SK-N-SH treated with all-trans-retinoic acid at 6 μM for 48 hours (cell line): ENCODE results near the gene TIMM50.

Source experiments
- ATAC-seq: fragments of 200-7000 bp; cut with Tn5 transposase; 3 replicates; pipeline ENCODE4 v1.9.1; 2020; ENCODE audit warnings: mild to moderate bottlenecking, moderate library complexity
- BACH2 ChIP-seq: fragments of 250-450 bp; sonication (Bioruptor Pico); IDR thresholded peaks from 2 replicates; pipeline ENCODE4 v1.9.0; 2021; ENCODE audit warnings: mild to moderate bottlenecking, borderline replicate concordance
- ESRRG ChIP-seq: fragments of 250-450 bp; sonication (Bioruptor Pico); IDR thresholded peaks from 2 replicates; pipeline ENCODE4 v1.6.1; 2021; ENCODE audit warnings: mild to moderate bottlenecking
- GLIS3 ChIP-seq: fragments of 250-450 bp; sonication (Bioruptor Pico); IDR thresholded peaks from 2 replicates; pipeline ENCODE4 v1.5.0; 2020; ENCODE audit warnings: mild to moderate bottlenecking, moderate library complexity
- ISL1 ChIP-seq: fragments of 250-450 bp; sonication (Bioruptor Pico); IDR thresholded peaks from 2 replicates; pipeline ENCODE4 v2.1.2; 2022; ENCODE audit warnings: mild to moderate bottlenecking, moderate library complexity
- OSR1 ChIP-seq: fragments of 250-450 bp; sonication (Bioruptor Pico); IDR thresholded peaks from 2 replicates; pipeline ENCODE4 v1.8.0; 2022; ENCODE audit warnings: moderate library complexity, mild to moderate bottlenecking, inconsistent platforms
- PPARA ChIP-seq: fragments of 250-450 bp; sonication (Bioruptor Pico); IDR thresholded peaks from 2 replicates; pipeline ENCODE4 v1.5.0; 2020; ENCODE audit warnings: mild to moderate bottlenecking, borderline replicate concordance
- RARB ChIP-seq: fragments of 250-450 bp; sonication (Bioruptor Pico); IDR thresholded peaks from 2 replicates; pipeline ENCODE4 v1.8.0; 2021; ENCODE audit warnings: mild to moderate bottlenecking, moderate library complexity
- SNAI2 ChIP-seq: fragments of 250-450 bp; sonication (Bioruptor Pico); IDR thresholded peaks from 2 replicates; pipeline ENCODE4 v1.5.0; 2020; ENCODE audit warnings: mild to moderate bottlenecking, moderate library complexity
- TCF4 ChIP-seq: fragments of 250-450 bp; sonication (Bioruptor Pico); IDR thresholded peaks from 2 replicates; pipeline ENCODE4 v1.8.0; 2021; ENCODE audit warnings: mild to moderate bottlenecking, moderate library complexity, borderline replicate concordance
- TOX ChIP-seq: fragments of 250-450 bp; sonication (Bioruptor Pico); IDR thresholded peaks from 2 replicates; pipeline ENCODE4 v1.8.0; 2021; ENCODE audit warnings: mild to moderate bottlenecking, moderate library complexity, borderline replicate concordance
- ZNF8 ChIP-seq: fragments of 450-650 bp; formaldehyde crosslinking; IDR thresholded peaks from 2 replicates; pipeline ENCODE4 v1.5.0; 2020; ENCODE audit warnings: mild to moderate bottlenecking, moderate library complexity
- TF ChIP-seq, protein P1 (sequence below): fragments of 250-450 bp; sonication (Bioruptor Pico); IDR thresholded peaks from 2 replicates; pipeline ENCODE4 v1.8.0; 2021; ENCODE audit warnings: low read depth, mild to moderate bottlenecking, moderate library complexity, borderline replicate concordance
- TF ChIP-seq, protein P2 (sequence below): fragments of 250-450 bp; sonication (Bioruptor Pico); IDR thresholded peaks from 2 replicates; pipeline ENCODE4 v1.8.0; 2020; ENCODE audit warnings: mild to moderate bottlenecking, moderate library complexity, borderline replicate concordance
- TF ChIP-seq, protein P3 (sequence below): fragments of 250-450 bp; sonication (Bioruptor Pico); IDR thresholded peaks from 2 replicates; pipeline ENCODE4 v1.5.0; 2020; ENCODE audit warnings: mild to moderate bottlenecking, moderate library complexity
- TF ChIP-seq, protein P4 (sequence below): fragments of 250-450 bp; sonication (Bioruptor Pico); IDR thresholded peaks from 2 replicates; pipeline ENCODE4 v1.5.1; 2021; ENCODE audit warnings: mild to moderate bottlenecking, moderate library complexity
- TF ChIP-seq, protein P5 (sequence below): fragments of 250-450 bp; sonication (Bioruptor Pico); IDR thresholded peaks from 2 replicates; pipeline ENCODE4 v1.5.1; 2020; ENCODE audit warnings: low read depth, mild to moderate bottlenecking, moderate library complexity

The TIMM50 gene

DNA sequence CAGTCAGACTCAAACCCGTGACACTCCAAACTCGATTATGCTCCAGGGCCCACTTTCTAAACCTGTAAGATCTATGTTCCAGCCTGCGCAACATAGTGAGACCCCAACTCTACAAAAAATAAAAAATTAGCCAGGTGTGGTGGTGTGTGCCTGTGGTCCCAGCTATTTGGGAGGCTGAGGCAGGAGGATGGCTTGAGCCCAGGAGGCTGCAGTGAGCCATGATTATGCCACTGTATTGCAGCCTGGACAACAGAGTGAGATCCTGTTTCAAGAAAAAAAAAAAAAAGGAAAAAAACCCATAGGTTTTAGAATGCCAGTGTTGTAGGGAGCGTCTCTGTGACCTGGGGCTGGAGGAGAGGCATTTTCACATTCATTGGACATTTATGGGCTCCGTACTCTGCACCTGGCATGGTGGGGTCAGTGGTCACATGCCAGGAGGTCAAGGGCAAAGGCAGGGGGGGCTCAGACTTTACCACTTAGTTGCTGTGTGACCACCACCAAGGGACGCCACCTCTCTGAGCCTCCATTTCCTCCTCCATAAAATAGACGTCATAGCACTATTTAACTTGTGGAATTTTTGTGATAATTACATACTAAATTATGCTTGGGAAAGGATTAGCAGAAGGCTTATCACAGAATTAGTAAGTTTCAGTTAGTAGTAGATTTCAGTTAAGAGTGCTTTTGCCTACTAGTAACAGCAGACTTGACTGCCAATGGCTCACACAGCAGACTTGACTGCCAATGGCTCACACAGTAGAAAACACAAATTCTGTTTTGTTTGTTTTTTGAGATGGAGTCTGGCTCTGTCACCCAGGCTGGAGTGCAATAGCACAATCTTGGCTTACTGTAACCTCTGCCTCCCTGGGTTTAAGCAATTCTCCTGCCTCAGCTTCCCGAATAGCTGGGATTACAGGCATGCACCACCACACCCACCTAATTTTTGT is 40.2 kb downstream of the TIMM50 start:
- TF ChIP-seq, protein P1, sequence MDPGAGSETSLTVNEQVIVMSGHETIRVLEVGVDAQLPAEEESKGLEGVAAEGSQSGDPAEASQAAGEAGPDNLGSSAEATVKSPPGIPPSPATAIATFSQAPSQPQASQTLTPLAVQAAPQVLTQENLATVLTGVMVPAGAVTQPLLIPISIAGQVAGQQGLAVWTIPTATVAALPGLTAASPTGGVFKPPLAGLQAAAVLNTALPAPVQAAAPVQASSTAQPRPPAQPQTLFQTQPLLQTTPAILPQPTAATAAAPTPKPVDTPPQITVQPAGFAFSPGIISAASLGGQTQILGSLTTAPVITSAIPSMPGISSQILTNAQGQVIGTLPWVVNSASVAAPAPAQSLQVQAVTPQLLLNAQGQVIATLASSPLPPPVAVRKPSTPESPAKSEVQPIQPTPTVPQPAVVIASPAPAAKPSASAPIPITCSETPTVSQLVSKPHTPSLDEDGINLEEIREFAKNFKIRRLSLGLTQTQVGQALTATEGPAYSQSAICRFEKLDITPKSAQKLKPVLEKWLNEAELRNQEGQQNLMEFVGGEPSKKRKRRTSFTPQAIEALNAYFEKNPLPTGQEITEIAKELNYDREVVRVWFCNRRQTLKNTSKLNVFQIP (CRISPR knock-in tag), result no peak
- TF ChIP-seq, protein P2, sequence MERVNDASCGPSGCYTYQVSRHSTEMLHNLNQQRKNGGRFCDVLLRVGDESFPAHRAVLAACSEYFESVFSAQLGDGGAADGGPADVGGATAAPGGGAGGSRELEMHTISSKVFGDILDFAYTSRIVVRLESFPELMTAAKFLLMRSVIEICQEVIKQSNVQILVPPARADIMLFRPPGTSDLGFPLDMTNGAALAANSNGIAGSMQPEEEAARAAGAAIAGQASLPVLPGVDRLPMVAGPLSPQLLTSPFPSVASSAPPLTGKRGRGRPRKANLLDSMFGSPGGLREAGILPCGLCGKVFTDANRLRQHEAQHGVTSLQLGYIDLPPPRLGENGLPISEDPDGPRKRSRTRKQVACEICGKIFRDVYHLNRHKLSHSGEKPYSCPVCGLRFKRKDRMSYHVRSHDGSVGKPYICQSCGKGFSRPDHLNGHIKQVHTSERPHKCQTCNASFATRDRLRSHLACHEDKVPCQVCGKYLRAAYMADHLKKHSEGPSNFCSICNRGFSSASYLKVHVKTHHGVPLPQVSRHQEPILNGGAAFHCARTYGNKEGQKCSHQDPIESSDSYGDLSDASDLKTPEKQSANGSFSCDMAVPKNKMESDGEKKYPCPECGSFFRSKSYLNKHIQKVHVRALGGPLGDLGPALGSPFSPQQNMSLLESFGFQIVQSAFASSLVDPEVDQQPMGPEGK (CRISPR knock-in tag), result no peak
- TF ChIP-seq OSR1 (CRISPR knock-in tag) (no peak), SNAI2 (CRISPR knock-in tag) (no peak), ZNF8 (CRISPR knock-in tag) (no peak), ISL1 (CRISPR knock-in tag) (no peak), TCF4 (CRISPR knock-in tag) (no peak), GLIS3 (CRISPR knock-in tag) (no peak), ESRRG (CRISPR knock-in tag) (no peak)
- TF ChIP-seq, protein P3, sequence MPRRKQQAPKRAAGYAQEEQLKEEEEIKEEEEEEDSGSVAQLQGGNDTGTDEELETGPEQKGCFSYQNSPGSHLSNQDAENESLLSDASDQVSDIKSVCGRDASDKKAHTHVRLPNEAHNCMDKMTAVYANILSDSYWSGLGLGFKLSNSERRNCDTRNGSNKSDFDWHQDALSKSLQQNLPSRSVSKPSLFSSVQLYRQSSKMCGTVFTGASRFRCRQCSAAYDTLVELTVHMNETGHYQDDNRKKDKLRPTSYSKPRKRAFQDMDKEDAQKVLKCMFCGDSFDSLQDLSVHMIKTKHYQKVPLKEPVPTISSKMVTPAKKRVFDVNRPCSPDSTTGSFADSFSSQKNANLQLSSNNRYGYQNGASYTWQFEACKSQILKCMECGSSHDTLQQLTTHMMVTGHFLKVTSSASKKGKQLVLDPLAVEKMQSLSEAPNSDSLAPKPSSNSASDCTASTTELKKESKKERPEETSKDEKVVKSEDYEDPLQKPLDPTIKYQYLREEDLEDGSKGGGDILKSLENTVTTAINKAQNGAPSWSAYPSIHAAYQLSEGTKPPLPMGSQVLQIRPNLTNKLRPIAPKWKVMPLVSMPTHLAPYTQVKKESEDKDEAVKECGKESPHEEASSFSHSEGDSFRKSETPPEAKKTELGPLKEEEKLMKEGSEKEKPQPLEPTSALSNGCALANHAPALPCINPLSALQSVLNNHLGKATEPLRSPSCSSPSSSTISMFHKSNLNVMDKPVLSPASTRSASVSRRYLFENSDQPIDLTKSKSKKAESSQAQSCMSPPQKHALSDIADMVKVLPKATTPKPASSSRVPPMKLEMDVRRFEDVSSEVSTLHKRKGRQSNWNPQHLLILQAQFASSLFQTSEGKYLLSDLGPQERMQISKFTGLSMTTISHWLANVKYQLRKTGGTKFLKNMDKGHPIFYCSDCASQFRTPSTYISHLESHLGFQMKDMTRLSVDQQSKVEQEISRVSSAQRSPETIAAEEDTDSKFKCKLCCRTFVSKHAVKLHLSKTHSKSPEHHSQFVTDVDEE, result no peak
- TF ChIP-seq, protein P4, sequence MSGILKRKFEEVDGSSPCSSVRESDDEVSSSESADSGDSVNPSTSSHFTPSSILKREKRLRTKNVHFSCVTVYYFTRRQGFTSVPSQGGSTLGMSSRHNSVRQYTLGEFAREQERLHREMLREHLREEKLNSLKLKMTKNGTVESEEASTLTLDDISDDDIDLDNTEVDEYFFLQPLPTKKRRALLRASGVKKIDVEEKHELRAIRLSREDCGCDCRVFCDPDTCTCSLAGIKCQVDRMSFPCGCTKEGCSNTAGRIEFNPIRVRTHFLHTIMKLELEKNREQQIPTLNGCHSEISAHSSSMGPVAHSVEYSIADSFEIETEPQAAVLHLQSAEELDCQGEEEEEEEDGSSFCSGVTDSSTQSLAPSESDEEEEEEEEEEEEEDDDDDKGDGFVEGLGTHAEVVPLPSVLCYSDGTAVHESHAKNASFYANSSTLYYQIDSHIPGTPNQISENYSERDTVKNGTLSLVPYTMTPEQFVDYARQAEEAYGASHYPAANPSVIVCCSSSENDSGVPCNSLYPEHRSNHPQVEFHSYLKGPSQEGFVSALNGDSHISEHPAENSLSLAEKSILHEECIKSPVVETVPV (CRISPR knock-in tag), result no peak
- no peak for ATAC-seq

DNA sequence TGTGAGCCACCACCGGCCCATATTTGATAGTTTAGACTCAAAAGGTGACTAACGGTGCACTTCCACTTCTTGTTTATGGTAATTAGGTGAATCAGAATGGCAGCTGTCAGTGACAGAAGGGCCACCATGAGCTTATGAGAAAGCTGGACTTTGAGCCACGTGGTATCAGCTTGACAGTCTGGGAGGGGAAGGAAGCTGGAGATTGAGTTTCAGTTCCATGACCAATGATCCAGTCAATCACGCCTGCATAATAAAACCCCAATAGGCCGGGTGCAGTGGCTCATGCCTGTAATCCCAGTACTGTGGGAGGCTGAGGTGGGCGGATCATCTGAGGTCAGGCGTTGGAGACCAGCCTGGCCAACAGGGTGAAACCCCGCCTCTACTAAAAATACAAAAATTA is 43.9 kb downstream of the TIMM50 start:
- no peak for ATAC-seq
- TF ChIP-seq ZNF8 (CRISPR knock-in tag), result no peak
- no peak for TF ChIP-seq ISL1 (CRISPR knock-in tag)
- TF ChIP-seq TCF4 (CRISPR knock-in tag), result no peak
- TF ChIP-seq, protein P3, result no peak
- TF ChIP-seq RARB (CRISPR knock-in tag), result no peak
- TF ChIP-seq, protein P5, sequence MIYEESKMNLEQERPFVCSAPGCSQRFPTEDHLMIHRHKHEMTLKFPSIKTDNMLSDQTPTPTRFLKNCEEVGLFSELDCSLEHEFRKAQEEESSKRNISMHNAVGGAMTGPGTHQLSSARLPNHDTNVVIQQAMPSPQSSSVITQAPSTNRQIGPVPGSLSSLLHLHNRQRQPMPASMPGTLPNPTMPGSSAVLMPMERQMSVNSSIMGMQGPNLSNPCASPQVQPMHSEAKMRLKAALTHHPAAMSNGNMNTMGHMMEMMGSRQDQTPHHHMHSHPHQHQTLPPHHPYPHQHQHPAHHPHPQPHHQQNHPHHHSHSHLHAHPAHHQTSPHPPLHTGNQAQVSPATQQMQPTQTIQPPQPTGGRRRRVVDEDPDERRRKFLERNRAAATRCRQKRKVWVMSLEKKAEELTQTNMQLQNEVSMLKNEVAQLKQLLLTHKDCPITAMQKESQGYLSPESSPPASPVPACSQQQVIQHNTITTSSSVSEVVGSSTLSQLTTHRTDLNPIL, result no peak
- TF ChIP-seq BACH2 (CRISPR knock-in tag), result no peak
- TF ChIP-seq TOX (CRISPR knock-in tag), result no peak
- no peak for TF ChIP-seq PPARA (CRISPR knock-in tag)
- no peak for TF ChIP-seq ESRRG (CRISPR knock-in tag)
- no peak for TF ChIP-seq GLIS3 (CRISPR knock-in tag)
- TF ChIP-seq, all 23 proteins: peak for 0
